Measurements from ENCODE around the gene CDC73.

- TF ChIP-seq, protein P1, sequence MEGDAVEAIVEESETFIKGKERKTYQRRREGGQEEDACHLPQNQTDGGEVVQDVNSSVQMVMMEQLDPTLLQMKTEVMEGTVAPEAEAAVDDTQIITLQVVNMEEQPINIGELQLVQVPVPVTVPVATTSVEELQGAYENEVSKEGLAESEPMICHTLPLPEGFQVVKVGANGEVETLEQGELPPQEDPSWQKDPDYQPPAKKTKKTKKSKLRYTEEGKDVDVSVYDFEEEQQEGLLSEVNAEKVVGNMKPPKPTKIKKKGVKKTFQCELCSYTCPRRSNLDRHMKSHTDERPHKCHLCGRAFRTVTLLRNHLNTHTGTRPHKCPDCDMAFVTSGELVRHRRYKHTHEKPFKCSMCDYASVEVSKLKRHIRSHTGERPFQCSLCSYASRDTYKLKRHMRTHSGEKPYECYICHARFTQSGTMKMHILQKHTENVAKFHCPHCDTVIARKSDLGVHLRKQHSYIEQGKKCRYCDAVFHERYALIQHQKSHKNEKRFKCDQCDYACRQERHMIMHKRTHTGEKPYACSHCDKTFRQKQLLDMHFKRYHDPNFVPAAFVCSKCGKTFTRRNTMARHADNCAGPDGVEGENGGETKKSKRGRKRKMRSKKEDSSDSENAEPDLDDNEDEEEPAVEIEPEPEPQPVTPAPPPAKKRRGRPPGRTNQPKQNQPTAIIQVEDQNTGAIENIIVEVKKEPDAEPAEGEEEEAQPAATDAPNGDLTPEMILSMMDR (IDR thresholded peaks at IDR 0.05): no peak
- TF ChIP-seq POLR2AphosphoS5 (IDR thresholded peaks at IDR 0.05): no peak
These were observed 92.2 kb downstream of the CDC73 start for GRCh38 chr1:193213998-193214397.

All from transverse colon (tissue), 4 donors.